HepG2 (cell line): Measurements from ENCODE around the gene SLC22A4. TPM values are rescaled to one million over a fixed set of nuclear protein-coding genes. Genes with fewer than 3 reads are reported as not detected.
A peak's percentile ranks its signal among the peaks of the same experiment; 100 is the strongest.

Experiments
- ARID4A ChIP-seq: sonication (generic); formaldehyde crosslinking; IDR thresholded peaks from 2 replicates; pipeline ENCODE4 v1.5.0; 2020; ENCODE audit warnings: mild to moderate bottlenecking, missing genetic modification reagents, borderline replicate concordance
- ATF3 ChIP-seq: sonication (generic); formaldehyde crosslinking; IDR thresholded peaks from 2 replicates; pipeline ENCODE4 v1.4.0; 2020; ENCODE audit warnings: missing genetic modification reagents
- CHCHD3 ChIP-seq: sonication (generic); formaldehyde crosslinking; IDR thresholded peaks from 2 replicates; pipeline ENCODE4 v1.8.0; 2022; ENCODE audit warnings: mild to moderate bottlenecking, missing genetic modification reagents, moderate library complexity
- EEA1 ChIP-seq: sonication (generic); formaldehyde crosslinking; IDR thresholded peaks from 2 replicates; pipeline ENCODE4 v1.5.1; 2020; ENCODE audit warnings: mild to moderate bottlenecking, missing genetic modification reagents, borderline replicate concordance
- FOXM1 ChIP-seq: sonication (generic); formaldehyde crosslinking; IDR thresholded peaks from 2 replicates; pipeline ENCODE4 v1.5.0; 2020; ENCODE audit warnings: missing genetic modification reagents
- HIC2 ChIP-seq: sonication (generic); formaldehyde crosslinking; IDR thresholded peaks from 2 replicates; pipeline ENCODE4 v1.9.0; 2022; ENCODE audit warnings: low read depth, missing genetic modification reagents
- LCORL ChIP-seq, 2 experiments: fragments of 450-650 bp in 1 of 2; sonication (generic) in 1 of 2; formaldehyde crosslinking in 1 of 2; IDR thresholded peaks; 2 replicates each; pipeline versions ENCODE4 v1.5.0 to v1.6.1; 2017 to 2020; ENCODE audit warnings: antibody characterized with exemption in 1 of 2, missing genetic modification reagents in 1 of 2
- MTA3 ChIP-seq: sonication (generic); formaldehyde crosslinking; IDR thresholded peaks from 2 replicates; pipeline ENCODE4 v1.4.0; 2020; ENCODE audit warnings: missing genetic modification reagents
- NFYB ChIP-seq: sonication (generic); formaldehyde crosslinking; IDR thresholded peaks from 2 replicates; pipeline ENCODE4 v1.4.0; 2020; ENCODE audit warnings: missing genetic modification reagents
- NRL ChIP-seq: sonication (generic); formaldehyde crosslinking; IDR thresholded peaks from 2 replicates; pipeline ENCODE4 v1.5.0; 2020; ENCODE audit warnings: missing genetic modification reagents, mild to moderate bottlenecking, moderate library complexity, borderline replicate concordance
- PLSCR1 ChIP-seq: sonication (generic); formaldehyde crosslinking; IDR thresholded peaks from 2 replicates; pipeline ENCODE4 v1.5.0; 2020; ENCODE audit warnings: missing genetic modification reagents, mild to moderate bottlenecking, borderline replicate concordance
- PPARG ChIP-seq: conservative IDR thresholded peaks from 2 replicates; pipeline ENCODE4 v1.6.1; 2016; ENCODE audit warnings: missing biosample characterization, missing genetic modification reagents
- RARG ChIP-seq: sonication (generic); formaldehyde crosslinking; IDR thresholded peaks from 2 replicates; pipeline ENCODE4 v1.4.0; 2020; ENCODE audit warnings: low read depth, mild to moderate bottlenecking, missing genetic modification reagents
- TCF7 ChIP-seq: sonication (generic); IDR thresholded peaks from 2 replicates; pipeline ENCODE4 v1.6.1; 2016; ENCODE audit warnings: antibody characterized with exemption, low read depth
- TEAD2 ChIP-seq: sonication (generic); formaldehyde crosslinking; IDR thresholded peaks from 2 replicates; pipeline ENCODE4 v1.9.0; 2021; ENCODE audit warnings: missing genetic modification reagents
- TEAD3 ChIP-seq: optimal IDR thresholded peaks from 2 replicates; pipeline ENCODE3; 2016; ENCODE audit warnings: borderline replicate concordance
- ZBTB42 ChIP-seq: sonication (generic); formaldehyde crosslinking; IDR thresholded peaks from 2 replicates; pipeline ENCODE4 v1.5.0; 2020; ENCODE audit warnings: mild to moderate bottlenecking, missing genetic modification reagents
- ZFX ChIP-seq: sonication (generic); formaldehyde crosslinking; IDR thresholded peaks from 2 replicates; pipeline ENCODE4 v1.4.0; 2020; ENCODE audit warnings: mild to moderate bottlenecking, low read depth, missing genetic modification reagents, moderate library complexity
- ZNF251 ChIP-seq: sonication (generic); formaldehyde crosslinking; IDR thresholded peaks from 2 replicates; pipeline ENCODE4 v1.9.0; 2021; ENCODE audit warnings: mild to moderate bottlenecking, missing genetic modification reagents
- ZNF282 ChIP-seq: fragments of 450-650 bp; IDR thresholded peaks from 2 replicates; pipeline ENCODE4 v1.6.1; 2018; ENCODE audit not compliant: partially characterized antibody
- ZNF296 ChIP-seq: sonication (generic); formaldehyde crosslinking; conservative IDR thresholded peaks from 2 replicates; pipeline ENCODE4 v1.5.0; 2020; ENCODE audit warnings: mild to moderate bottlenecking, missing genetic modification reagents
- ZNF431 ChIP-seq: sonication (generic); formaldehyde crosslinking; IDR thresholded peaks from 2 replicates; pipeline ENCODE4 v1.9.0; 2022; ENCODE audit warnings: missing genetic modification reagents, low read depth, mild to moderate bottlenecking, borderline replicate concordance
- ZNF446 ChIP-seq: sonication (generic); formaldehyde crosslinking; IDR thresholded peaks from 2 replicates; pipeline ENCODE4 v1.5.0; 2020; ENCODE audit warnings: mild to moderate bottlenecking, missing genetic modification reagents
- polyA plus RNA-seq, 8 experiments: library from polyadenylated mRNA; depleted of rRNA in 3 of 8; stranded (reverse) in 7 of 8; unstranded in 1 of 8; fragments of >200 nt; fragmentation: Illumina TruSeq in 4 of 8; extraction: Trizol in 4 of 8; gene quantifications; 2 replicates each; pipeline versions ENCODE4 v1.2.1 to v1.2.3, GENCODE V29; 2011 to 2016; ENCODE audit warnings: low read depth in 4 of 8, missing spikeins in 1 of 8, mixed read lengths in 1 of 8; ENCODE audit not compliant: insufficient read depth in 1 of 8
- total RNA-seq, 5 experiments: library from RNA; depleted of rRNA; stranded (reverse); fragments of >200 nt; fragmentation: Illumina TruSeq; extraction: Trizol; gene quantifications; 2 replicates each; pipeline ENCODE4 v1.2.3, GENCODE V29; 2016; ENCODE audit warnings: low read depth in 1 of 5

Gene SLC22A4
- total and polyA plus RNA-seq, 2 of the 13 experiments (the other 11 are each of a cell fraction or from before 2014, with no cell fraction given) = 0.33 to 0.62 TPM

GRCh38 chr5:132293066-132293991 is 865 bp upstream of the SLC22A4 start (continued):
- TF ChIP-seq HIC2 (CRISPR knock-in tag) (peak; percentile 57; the same call in 1 of the 2 replicates), ZNF431 (CRISPR knock-in tag) (no peak; the same call in 1 of the 2 replicates), ATF3 (CRISPR knock-in tag) (no peak), ZNF282 (no peak), NRL (peak; percentile 82), TCF7 (no peak), CHCHD3 (CRISPR knock-in tag) (no peak), PLSCR1 (CRISPR knock-in tag) (no peak), MTA3 (CRISPR knock-in tag) (no peak), ZFX (CRISPR knock-in tag) (peak; percentile 90), ZNF446 (CRISPR knock-in tag) (no peak), EEA1 (CRISPR knock-in tag) (no peak), FOXM1 (no peak), ARID4A (no peak), NFYB (CRISPR knock-in tag) (0 out of 2 replicates have a peak, but pooled peaks have one; percentile 9), RARG (CRISPR knock-in tag) (no peak), TEAD3 (CRISPR knock-in tag) (peak; percentile 7), LCORL (IDR thresholded peaks at IDR 0.05) (no peak), LCORL (CRISPR knock-in tag; IDR thresholded peaks at IDR 0.05) (no peak; the same call in 1 of the 2 replicates), ZNF296 (no peak; the same call in 1 of the 2 replicates), TEAD2 (CRISPR knock-in tag) (no peak), ZNF251 (CRISPR knock-in tag) (no peak), ZBTB42 (no peak), PPARG (CRISPR knock-in tag) (no peak)
